IMR-90 (cell line): Measurements from ENCODE around the gene IL4R. TPM values are rescaled to one million over a fixed set of nuclear protein-coding genes. Genes with fewer than 3 reads are reported as not detected.

Source experiments
- ATAC-seq: fragments of 200-7000 bp; cut with Tn5 transposase; 2 replicates; pipeline ENCODE4 v1.9.1; 2020; ENCODE audit warnings: low read depth, mild to moderate bottlenecking, moderate library complexity
- BruUV-seq: library from RNA; stranded (reverse); fragments of 400-500 nt; replicated peaks from 2 replicates; lab custom pipeline; 2021; lab: Mats Ljungman, UMichigan
- CTCF ChIA-PET: fragments of 300-600 bp; formaldehyde crosslinking; extraction: SDS; loops from one replicate; lab custom pipeline; 2021; ENCODE audit warnings: antibody characterized with exemption; lab: Yijun Ruan, JAX
- POLR2A ChIA-PET: fragments of 300-600 bp; sonication (Branson Sonifier 250); formaldehyde crosslinking; loops from one replicate; lab custom pipeline; 2022; ENCODE audit warnings: antibody characterized with exemption; ENCODE audit not compliant: unreplicated experiment; lab: Charles Lee
- DNase-seq: peaks from one replicate; pipeline ENCODE4 v3.0.0; 2013
- H2AFZ ChIP-seq: replicated peaks from 2 replicates; pipeline ENCODE3; 2013; ENCODE audit warnings: low read length, mild to moderate bottlenecking; ENCODE audit not compliant: poor library complexity
- H2AK5ac ChIP-seq: 2 replicates; pipeline ENCODE4 v1.6.1; 2013; ENCODE audit warnings: low read depth, low read length, inconsistent platforms
- H2AK9ac ChIP-seq: replicated peaks from 2 replicates; pipeline ENCODE3; 2013; ENCODE audit warnings: mild to moderate bottlenecking, low read depth, low read length, moderate library complexity; ENCODE audit not compliant: poor library complexity
- H2BK120ac ChIP-seq: 2 replicates; pipeline ENCODE4 v1.6.1; 2013; ENCODE audit warnings: low read depth, low read length, inconsistent platforms
- H2BK15ac ChIP-seq: 3 replicates; pipeline ENCODE4 v1.6.1; 2013; ENCODE audit warnings: low read depth, low read length, inconsistent platforms
- H2BK20ac ChIP-seq: 2 replicates; pipeline ENCODE4 v1.6.1; 2013; ENCODE audit warnings: low read depth, mild to moderate bottlenecking, inconsistent platforms, low read length, moderate library complexity
- H2BK5ac ChIP-seq: 2 replicates; pipeline ENCODE4 v1.6.1; 2013; ENCODE audit warnings: mild to moderate bottlenecking, low read depth, low read length, inconsistent platforms; ENCODE audit not compliant: poor library complexity, severe bottlenecking
- H3K14ac ChIP-seq: replicated peaks from 2 replicates; pipeline ENCODE4 v1.6.1; 2013; ENCODE audit warnings: low read depth, low read length, inconsistent platforms
- H3K18ac ChIP-seq: 2 replicates; pipeline ENCODE4 v1.6.1; 2013; ENCODE audit warnings: low read depth, low read length, control low read depth
- H3K23ac ChIP-seq: 2 replicates; pipeline ENCODE4 v1.6.1; 2013; ENCODE audit warnings: low read depth, low read length, inconsistent platforms
- H3K27ac ChIP-seq: 2 replicates; pipeline ENCODE4 v1.5.1; 2013; ENCODE audit warnings: mild to moderate bottlenecking, control low read depth, low read length; ENCODE audit not compliant: insufficient read depth
- H3K27me3 ChIP-seq: 2 replicates; pipeline ENCODE4 v1.6.1; 2013; ENCODE audit warnings: low read length; ENCODE audit not compliant: control insufficient read depth, insufficient read depth
- H3K36me3 ChIP-seq: 2 replicates; pipeline ENCODE4 v1.6.1; 2013; ENCODE audit warnings: low read length, mixed read lengths; ENCODE audit not compliant: control insufficient read depth, insufficient read depth
- H3K4ac ChIP-seq: 2 replicates; pipeline ENCODE4 v1.6.1; 2013; ENCODE audit warnings: low read depth, low read length, inconsistent platforms
- H3K4me1 ChIP-seq: 2 replicates; pipeline ENCODE4 v1.6.1; 2013; ENCODE audit warnings: low read length, mixed read lengths; ENCODE audit not compliant: control insufficient read depth, insufficient read depth
- H3K4me2 ChIP-seq: 2 replicates; pipeline ENCODE4 v1.6.1; 2013; ENCODE audit warnings: low read depth, mild to moderate bottlenecking, control low read depth, low read length, moderate library complexity
- H3K4me3 ChIP-seq: 2 replicates; pipeline ENCODE4 v1.5.1; 2013; ENCODE audit warnings: low read depth, mild to moderate bottlenecking, control low read depth, low read length, moderate library complexity; ENCODE audit not compliant: insufficient read depth
- H3K56ac ChIP-seq: 2 replicates; pipeline ENCODE4 v1.6.1; 2013; ENCODE audit warnings: low read length, inconsistent platforms; ENCODE audit not compliant: insufficient read depth; ENCODE audit errors: extremely low read depth
- H3K79me1 ChIP-seq, 2 experiments: 2 replicates each; pipeline ENCODE4 v1.6.1; 2013; ENCODE audit warnings: low read length in 2 of 2, inconsistent platforms in 1 of 2, low read depth in 1 of 2
- H3K9ac ChIP-seq: 2 replicates; pipeline ENCODE4 v1.6.1; 2013; ENCODE audit warnings: low read depth, low read length, control low read depth
- H3K9me1 ChIP-seq: 2 replicates; pipeline ENCODE4 v1.6.1; 2013; ENCODE audit warnings: low read length, inconsistent platforms; ENCODE audit not compliant: insufficient read depth
- H3K9me3 ChIP-seq: 2 replicates; pipeline ENCODE4 v1.6.1; 2013; ENCODE audit warnings: low read length; ENCODE audit not compliant: control insufficient read depth, insufficient read depth
- H4K20me1 ChIP-seq: 2 replicates; pipeline ENCODE4 v1.6.1; 2013; ENCODE audit warnings: low read length, inconsistent platforms; ENCODE audit not compliant: insufficient read depth
- H4K5ac ChIP-seq: 2 replicates; pipeline ENCODE4 v1.6.1; 2013; ENCODE audit warnings: mild to moderate bottlenecking, low read depth, low read length, control low read depth
- H4K8ac ChIP-seq, 2 experiments: 2 replicates each; pipeline ENCODE4 v1.6.1; 2013; ENCODE audit warnings: low read depth in 2 of 2, low read length in 2 of 2, control low read depth in 1 of 2, inconsistent platforms in 1 of 2
- H4K91ac ChIP-seq: 2 replicates; pipeline ENCODE4 v1.6.1; 2013; ENCODE audit warnings: low read depth, low read length, inconsistent platforms; ENCODE audit not compliant: insufficient read depth
- BHLHE40 ChIP-seq: fragments of 150-350 bp; IDR thresholded peaks from 2 replicates; pipeline ENCODE4 v1.6.1; 2016; ENCODE audit warnings: mild to moderate bottlenecking, low read depth, low read length
- CEBPB ChIP-seq: IDR thresholded peaks from 2 replicates; pipeline ENCODE4 v1.6.1; 2012; ENCODE audit warnings: low read depth, low read length, improper control_type of control experiment
- CHD1 ChIP-seq: IDR thresholded peaks from 2 replicates; pipeline ENCODE4 v1.6.1; 2012; ENCODE audit warnings: low read depth, low read length, improper control_type of control experiment
- FOS ChIP-seq: fragments of 150-350 bp; IDR thresholded peaks from 2 replicates; pipeline ENCODE4 v1.6.1; 2016; ENCODE audit warnings: low read depth, low read length
- MAFK ChIP-seq: IDR thresholded peaks from 2 replicates; pipeline ENCODE4 v1.6.1; 2012; ENCODE audit warnings: low read depth, low read length, improper control_type of control experiment
- MAZ ChIP-seq: IDR thresholded peaks from 2 replicates; pipeline ENCODE4 v1.6.1; 2012; ENCODE audit warnings: low read depth, mild to moderate bottlenecking, low read length, improper control_type of control experiment, moderate library complexity, borderline replicate concordance
- MXI1 ChIP-seq: IDR thresholded peaks from 2 replicates; pipeline ENCODE4 v1.6.1; 2012; ENCODE audit warnings: low read depth, mild to moderate bottlenecking, low read length, moderate library complexity, borderline replicate concordance
- NFE2L2 ChIP-seq: fragments of 150-350 bp; IDR thresholded peaks from 2 replicates; pipeline ENCODE4 v1.6.1; 2016; ENCODE audit warnings: low read depth, mild to moderate bottlenecking, low read length
- POLR2A ChIP-seq: IDR thresholded peaks from 2 replicates; pipeline ENCODE4 v1.6.1; 2012; ENCODE audit warnings: mild to moderate bottlenecking, low read depth, low read length
- RAD21 ChIP-seq: IDR thresholded peaks from 2 replicates; pipeline ENCODE4 v1.6.1; 2012; ENCODE audit warnings: low read length, improper control_type of control experiment
- RCOR1 ChIP-seq: IDR thresholded peaks from 2 replicates; pipeline ENCODE4 v1.6.1; 2012; ENCODE audit warnings: mild to moderate bottlenecking, low read length, improper control_type of control experiment; ENCODE audit not compliant: insufficient replicate concordance
- RFX5 ChIP-seq: IDR thresholded peaks from 2 replicates; pipeline ENCODE4 v1.8.0; 2012; ENCODE audit warnings: low read depth, mild to moderate bottlenecking, low read length, moderate library complexity
- SMC3 ChIP-seq: fragments of 150-350 bp; IDR thresholded peaks from 2 replicates; pipeline ENCODE4 v1.6.1; 2016; ENCODE audit warnings: low read depth, mild to moderate bottlenecking, antibody characterized with exemption, low read length, moderate library complexity
- WGBS, 2 experiments: methylation state at CpG; one replicate each; pipeline versions ENCODE4 v1.1.5 to v1.1.7; 2013; ENCODE audit warnings: missing lambda C conversion rate in 2 of 2; ENCODE audit not compliant: insufficient read length in 1 of 2; ENCODE audit errors: extremely low coverage in 2 of 2; 5-methylcytosine and 5-hydroxymethylcytosine counted together
- dilution Hi-C: fragments of 300-500 bp; cut with HindIII; formaldehyde crosslinking; loops from one replicate; pipeline ENCODE4 v1.14.3; 2018; ENCODE audit warnings: low sequenced_read_pairs; ENCODE audit not compliant: unreplicated experiment
- in situ Hi-C: fragments of 300-500 bp; cut with MboI; formaldehyde crosslinking; loops from 3 replicates; pipeline ENCODE4 v1.14.3; 2019; ENCODE audit warnings: low sequenced_read_pairs, inconsistent platforms, mixed read lengths
- intact Hi-C: fragments of 100-400 bp; cut with micrococcal nuclease; formaldehyde crosslinking; loops from 2 replicates; pipeline ENCODE4 v1.10.0; 2022
- polyA plus RNA-seq, 3 experiments: library from polyadenylated mRNA; depleted of rRNA; stranded (reverse); fragments of >200 nt; gene quantifications; 2 replicates each; pipeline ENCODE4 v1.2.3, GENCODE V29; 2012; ENCODE audit warnings: low replicate concordance in 1 of 3
- total RNA-seq: library from RNA; depleted of rRNA; stranded (reverse); fragments of >200 nt; gene quantifications from 2 replicates; pipeline ENCODE4 v1.2.3, GENCODE V29; 2012
- TF ChIP-seq, protein P1 (sequence below): fragments of 150-350 bp; IDR thresholded peaks from 2 replicates; pipeline ENCODE4 v1.6.1; 2016; ENCODE audit warnings: low read depth, mild to moderate bottlenecking, low read length, moderate library complexity, borderline replicate concordance
- TF ChIP-seq, protein P2 (sequence below): fragments of 150-350 bp; IDR thresholded peaks from 2 replicates; pipeline ENCODE4 v1.6.1; 2017; ENCODE audit warnings: mild to moderate bottlenecking, antibody characterized with exemption, low read length, low read depth

Gene IL4R
- total and polyA plus RNA-seq, 2 of the 4 experiments (the other 2 are of a cell fraction) = 6.3 to 18.7 TPM

DNA sequence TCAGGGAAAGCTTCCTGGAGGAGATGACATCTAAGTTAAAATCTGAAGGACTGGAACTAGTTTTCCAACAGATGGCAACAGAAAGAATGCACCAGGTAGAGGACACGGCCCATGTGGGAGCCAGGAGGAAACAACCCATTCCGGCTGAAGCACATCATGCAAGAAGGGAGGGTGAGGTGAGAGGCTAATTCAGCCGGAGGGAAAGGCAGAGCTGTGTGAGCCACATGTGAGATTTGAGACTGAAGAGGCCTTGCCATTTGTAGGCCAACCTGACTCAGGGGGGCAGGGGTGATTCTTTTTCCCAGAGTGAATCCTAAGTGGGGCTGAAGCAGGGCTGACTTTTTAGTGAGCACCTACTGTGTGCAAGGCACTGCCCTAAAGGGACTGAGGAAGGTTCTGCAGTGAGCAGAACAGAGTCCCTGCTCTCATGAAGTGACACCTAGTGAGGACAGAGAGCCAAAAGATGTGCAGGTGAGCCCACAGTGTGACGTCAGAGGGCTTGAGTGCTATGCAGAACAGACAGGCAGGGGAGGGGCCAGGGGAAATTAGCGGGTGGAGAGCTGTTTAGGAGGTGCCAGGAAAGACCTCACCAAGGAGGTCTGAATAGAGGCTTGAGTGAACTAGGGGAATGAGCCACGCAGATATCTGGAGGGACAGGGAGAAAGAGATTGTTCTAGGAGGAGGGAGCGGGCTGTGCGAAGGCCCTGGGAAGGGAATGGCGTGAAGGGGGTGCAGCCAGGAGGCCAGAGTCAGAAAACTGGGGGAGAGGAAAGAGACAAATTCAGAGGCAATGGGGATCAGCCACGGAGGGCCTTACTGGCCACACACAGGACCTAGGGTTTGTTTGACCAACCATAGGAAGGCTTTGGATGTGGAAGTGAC is 68.4 kb downstream of the IL4R start:
- ChIA-PET CTCF (no interaction called here), POLR2A (no interaction called here)
- Histone ChIP-seq H2BK15ac (no peak overlapping the region), H2BK20ac (no peak overlapping the region), H3K18ac (no peak overlapping the region), H3K4ac (no peak overlapping the region), H3K9ac (no peak overlapping the region), H3K56ac (no peak overlapping the region), H3K27me3 (no peaks in the 10 kb centered on the region), H3K79me1 (no peaks in the 10 kb centered on the region), H2AFZ (no peak overlapping the region), H2AK9ac (no peak overlapping the region), H4K20me1 (no peaks in the 10 kb centered on the region), H3K4me3 (no peak overlapping the region), H3K4me1 (peaks cover 4% of the 10 kb centered on the region), H3K23ac (no peak overlapping the region), H3K27ac (no peak overlapping the region), H2BK120ac (no peak overlapping the region), H2AK5ac (no peak overlapping the region), H3K4me2 (no peak overlapping the region), H3K14ac (no peak overlapping the region), H3K9me1 (peaks cover 4% of the 10 kb centered on the region; the same call in 1 of the 2 replicates), H4K8ac (no peak overlapping the region), H4K5ac (no peak overlapping the region), H4K91ac (no peak overlapping the region), H3K9me3 (peaks cover 14% of the 10 kb centered on the region), H3K36me3 (no peaks in the 10 kb centered on the region), H2BK5ac (no peak overlapping the region)
- dilution Hi-C loops (no loop called here), intact Hi-C loops (no loop called here), in situ Hi-C loops (loop anchor here (25.0 kb wide), 1 partner anchor 1545 kb away; no protein-coding TSS in a partner anchor)
- no peak for DNase-seq
- BruUV-seq = no TSS peak
- 69% methylated on average over 9 of the region's 10 CpGs; no CpG with 5 or more reads in 1 of the 2 experiments for WGBS, 2 experiments
- no peak for ATAC-seq
- TF ChIP-seq POLR2A (no peak), CHD1 (no peak), NFE2L2 (no peak), FOS (no peak), MAZ (no peak), MAFK (no peak), RCOR1 (no peak), MXI1 (no peak), BHLHE40 (no peak), CEBPB (no peak), RAD21 (no peak), RFX5 (no peak), SMC3 (no peak)
- TF ChIP-seq, protein P1, sequence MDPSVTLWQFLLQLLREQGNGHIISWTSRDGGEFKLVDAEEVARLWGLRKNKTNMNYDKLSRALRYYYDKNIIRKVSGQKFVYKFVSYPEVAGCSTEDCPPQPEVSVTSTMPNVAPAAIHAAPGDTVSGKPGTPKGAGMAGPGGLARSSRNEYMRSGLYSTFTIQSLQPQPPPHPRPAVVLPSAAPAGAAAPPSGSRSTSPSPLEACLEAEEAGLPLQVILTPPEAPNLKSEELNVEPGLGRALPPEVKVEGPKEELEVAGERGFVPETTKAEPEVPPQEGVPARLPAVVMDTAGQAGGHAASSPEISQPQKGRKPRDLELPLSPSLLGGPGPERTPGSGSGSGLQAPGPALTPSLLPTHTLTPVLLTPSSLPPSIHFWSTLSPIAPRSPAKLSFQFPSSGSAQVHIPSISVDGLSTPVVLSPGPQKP = no peak
- TF ChIP-seq, protein P2, sequence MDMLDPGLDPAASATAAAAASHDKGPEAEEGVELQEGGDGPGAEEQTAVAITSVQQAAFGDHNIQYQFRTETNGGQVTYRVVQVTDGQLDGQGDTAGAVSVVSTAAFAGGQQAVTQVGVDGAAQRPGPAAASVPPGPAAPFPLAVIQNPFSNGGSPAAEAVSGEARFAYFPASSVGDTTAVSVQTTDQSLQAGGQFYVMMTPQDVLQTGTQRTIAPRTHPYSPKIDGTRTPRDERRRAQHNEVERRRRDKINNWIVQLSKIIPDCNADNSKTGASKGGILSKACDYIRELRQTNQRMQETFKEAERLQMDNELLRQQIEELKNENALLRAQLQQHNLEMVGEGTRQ = no peak
